ENCODE measurements around the gene SLC25A38.

The SLC25A38 gene

GRCh38 chr3:39427506-39427905, 44.3 kb downstream of the SLC25A38 start:
- no peak overlapping the region for H2AFZ ChIP-seq (ENCODE audit: low read depth, low read length)
- H3K27me3 ChIP-seq (ENCODE audit: low read depth, low read length): no peaks in the 10 kb centered on the region
- H3K4me3 ChIP-seq (ENCODE audit: low read length): no peak overlapping the region
- no peaks in the 10 kb centered on the region for H3K36me3 ChIP-seq (replicated peaks; ENCODE audit: low read depth, low read length)
- no peak overlapping the region for H3K9ac ChIP-seq (ENCODE audit: low read length)
- no peaks in the 10 kb centered on the region for H3K4me1 ChIP-seq (ENCODE audit: low read length)
- H4K20me1 ChIP-seq (ENCODE audit: insufficient read depth, low read length): no peaks in the 10 kb centered on the region
- H3K4me2 ChIP-seq (ENCODE audit: low read length): no peak overlapping the region
- no peaks in the 10 kb centered on the region for H3K9me3 ChIP-seq (ENCODE audit: insufficient read depth, low read length)
- TF ChIP-seq CTCF (IDR thresholded peaks at IDR 0.05; ENCODE audit: low read depth, low read length) (no peak), EZH2phosphoT487 (IDR thresholded peaks at IDR 0.05; ENCODE audit: low read depth) (no peak)
- H3K27ac ChIP-seq (ENCODE audit: low read length): no peak overlapping the region
- H3K79me2 ChIP-seq (ENCODE audit: low read length): no peaks in the 10 kb centered on the region

GRCh38 chr3:39428745-39429201, 45.6 kb downstream of the SLC25A38 start:
- Histone ChIP-seq H3K27ac (ENCODE audit: low read length) (no peak overlapping the region), H3K4me3 (ENCODE audit: low read length) (no peak overlapping the region), H3K4me2 (ENCODE audit: low read length) (no peak overlapping the region), H3K27me3 (ENCODE audit: low read depth, low read length) (no peaks in the 10 kb centered on the region), H2AFZ (ENCODE audit: low read depth, low read length) (no peak overlapping the region), H4K20me1 (ENCODE audit: insufficient read depth, low read length) (no peaks in the 10 kb centered on the region), H3K9ac (ENCODE audit: low read length) (no peak overlapping the region), H3K36me3 (replicated peaks; ENCODE audit: low read depth, low read length) (no peaks in the 10 kb centered on the region), H3K4me1 (ENCODE audit: low read length) (no peaks in the 10 kb centered on the region), H3K79me2 (ENCODE audit: low read length) (no peaks in the 10 kb centered on the region), H3K9me3 (ENCODE audit: insufficient read depth, low read length) (no peaks in the 10 kb centered on the region)
- TF ChIP-seq EZH2phosphoT487 (IDR thresholded peaks at IDR 0.05; ENCODE audit: low read depth) (no peak), CTCF (IDR thresholded peaks at IDR 0.05; ENCODE audit: low read depth, low read length) (no peak)

GRCh38 chr3:39429466-39429865, 46.3 kb downstream of the SLC25A38 start:
- no peaks in the 10 kb centered on the region for H3K9me3 ChIP-seq (ENCODE audit: insufficient read depth, low read length)
- TF ChIP-seq EZH2phosphoT487 (IDR thresholded peaks at IDR 0.05; ENCODE audit: low read depth): no peak
- no peak for TF ChIP-seq CTCF (IDR thresholded peaks at IDR 0.05; ENCODE audit: low read depth, low read length)
- H3K27me3 ChIP-seq (ENCODE audit: low read depth, low read length): no peaks in the 10 kb centered on the region
- H3K4me2 ChIP-seq (ENCODE audit: low read length): no peak overlapping the region
- no peak overlapping the region for H3K4me3 ChIP-seq (ENCODE audit: low read length)
- no peak overlapping the region for H3K27ac ChIP-seq (ENCODE audit: low read length)
- no peaks in the 10 kb centered on the region for H4K20me1 ChIP-seq (ENCODE audit: insufficient read depth, low read length)
- no peak overlapping the region for H3K9ac ChIP-seq (ENCODE audit: low read length)
- H3K36me3 ChIP-seq (replicated peaks; ENCODE audit: low read depth, low read length): no peaks in the 10 kb centered on the region
- H2AFZ ChIP-seq (ENCODE audit: low read depth, low read length): no peak overlapping the region
- H3K79me2 ChIP-seq (ENCODE audit: low read length): no peaks in the 10 kb centered on the region
- H3K4me1 ChIP-seq (ENCODE audit: low read length): peaks cover 4% of the 10 kb centered on the region

GRCh38 chr3:39432342-39432741, 49.2 kb downstream of the SLC25A38 start:
- H3K36me3 ChIP-seq (replicated peaks; ENCODE audit: low read depth, low read length): no peaks in the 10 kb centered on the region
- H2AFZ ChIP-seq (ENCODE audit: low read depth, low read length): no peak overlapping the region
- no peak overlapping the region for H3K27ac ChIP-seq (ENCODE audit: low read length)
- peaks cover 16% of the 10 kb centered on the region for H3K4me1 ChIP-seq (ENCODE audit: low read length)
- no peaks in the 10 kb centered on the region for H3K9me3 ChIP-seq (ENCODE audit: insufficient read depth, low read length)
- H3K27me3 ChIP-seq (ENCODE audit: low read depth, low read length): no peaks in the 10 kb centered on the region
- H3K4me3 ChIP-seq (ENCODE audit: low read length): no peak overlapping the region
- H4K20me1 ChIP-seq (ENCODE audit: insufficient read depth, low read length): no peaks in the 10 kb centered on the region
- H3K79me2 ChIP-seq (ENCODE audit: low read length): no peaks in the 10 kb centered on the region
- H3K9ac ChIP-seq (ENCODE audit: low read length): no peak overlapping the region
- no peak overlapping the region for H3K4me2 ChIP-seq (ENCODE audit: low read length)
- TF ChIP-seq EZH2phosphoT487 (IDR thresholded peaks at IDR 0.05; ENCODE audit: low read depth) (no peak), CTCF (IDR thresholded peaks at IDR 0.05; ENCODE audit: low read depth, low read length) (no peak)

All from OCI-LY3 (cell line).